PFSK-1 (cell line): ENCODE data around the gene EIF3M.

ENCODE experiments used
- FOXP2 ChIP-seq: optimal IDR thresholded peaks from 2 replicates; pipeline ENCODE3; 2011; ENCODE audit warnings: borderline replicate concordance, control low read depth, inconsistent platforms; ENCODE audit not compliant: insufficient read depth; ENCODE audit errors: extremely low read length, extremely low read depth
- POLR2AphosphoS5 ChIP-seq: IDR thresholded peaks from 2 replicates; pipeline ENCODE4 v1.6.1; 2012; ENCODE audit warnings: low read depth, mild to moderate bottlenecking, control low read depth, low read length, moderate library complexity
- SIN3A ChIP-seq: IDR thresholded peaks from 2 replicates; pipeline ENCODE4 v1.6.1; 2012; ENCODE audit warnings: mild to moderate bottlenecking, low read length, moderate library complexity, borderline replicate concordance; ENCODE audit not compliant: insufficient read depth
- TAF1 ChIP-seq: IDR thresholded peaks from 2 replicates; pipeline ENCODE4 v1.6.1; 2012; ENCODE audit warnings: low read length, control low read depth, borderline replicate concordance; ENCODE audit not compliant: insufficient read depth
- TF ChIP-seq, protein P1 (sequence below), 2 experiments: IDR thresholded peaks; 2 replicates each; pipeline versions ENCODE4 v1.6.1 to v1.8.0; 2011 to 2012; ENCODE audit warnings: low read depth in 2 of 2, low read length in 2 of 2, control low read depth in 1 of 2, inconsistent platforms in 1 of 2, mild to moderate bottlenecking in 1 of 2, moderate library complexity in 1 of 2; ENCODE audit not compliant: insufficient read depth in 1 of 2

DNA sequence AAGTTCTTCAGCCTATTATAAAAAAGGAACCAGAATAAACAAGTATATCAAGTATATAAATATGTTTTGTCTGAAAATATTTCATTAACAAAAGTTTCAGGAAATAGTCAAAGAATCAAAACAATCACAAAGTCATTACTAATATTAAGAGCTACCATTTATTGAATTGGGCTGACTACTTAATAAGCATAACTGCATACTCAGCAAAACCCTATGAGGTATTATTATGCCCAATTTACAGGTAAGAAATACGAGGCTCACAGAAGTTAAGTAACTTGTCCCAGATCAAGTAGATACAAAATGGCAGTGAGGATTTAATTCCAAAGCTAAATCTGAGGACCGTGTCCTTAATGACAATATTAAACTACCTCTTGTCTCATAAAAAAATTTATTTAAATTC lies 52.2 kb downstream of the EIF3M start:
- TF ChIP-seq POLR2AphosphoS5 (no peak), SIN3A (no peak), TAF1 (no peak), FOXP2 (no peak)
- TF ChIP-seq, protein P1, sequence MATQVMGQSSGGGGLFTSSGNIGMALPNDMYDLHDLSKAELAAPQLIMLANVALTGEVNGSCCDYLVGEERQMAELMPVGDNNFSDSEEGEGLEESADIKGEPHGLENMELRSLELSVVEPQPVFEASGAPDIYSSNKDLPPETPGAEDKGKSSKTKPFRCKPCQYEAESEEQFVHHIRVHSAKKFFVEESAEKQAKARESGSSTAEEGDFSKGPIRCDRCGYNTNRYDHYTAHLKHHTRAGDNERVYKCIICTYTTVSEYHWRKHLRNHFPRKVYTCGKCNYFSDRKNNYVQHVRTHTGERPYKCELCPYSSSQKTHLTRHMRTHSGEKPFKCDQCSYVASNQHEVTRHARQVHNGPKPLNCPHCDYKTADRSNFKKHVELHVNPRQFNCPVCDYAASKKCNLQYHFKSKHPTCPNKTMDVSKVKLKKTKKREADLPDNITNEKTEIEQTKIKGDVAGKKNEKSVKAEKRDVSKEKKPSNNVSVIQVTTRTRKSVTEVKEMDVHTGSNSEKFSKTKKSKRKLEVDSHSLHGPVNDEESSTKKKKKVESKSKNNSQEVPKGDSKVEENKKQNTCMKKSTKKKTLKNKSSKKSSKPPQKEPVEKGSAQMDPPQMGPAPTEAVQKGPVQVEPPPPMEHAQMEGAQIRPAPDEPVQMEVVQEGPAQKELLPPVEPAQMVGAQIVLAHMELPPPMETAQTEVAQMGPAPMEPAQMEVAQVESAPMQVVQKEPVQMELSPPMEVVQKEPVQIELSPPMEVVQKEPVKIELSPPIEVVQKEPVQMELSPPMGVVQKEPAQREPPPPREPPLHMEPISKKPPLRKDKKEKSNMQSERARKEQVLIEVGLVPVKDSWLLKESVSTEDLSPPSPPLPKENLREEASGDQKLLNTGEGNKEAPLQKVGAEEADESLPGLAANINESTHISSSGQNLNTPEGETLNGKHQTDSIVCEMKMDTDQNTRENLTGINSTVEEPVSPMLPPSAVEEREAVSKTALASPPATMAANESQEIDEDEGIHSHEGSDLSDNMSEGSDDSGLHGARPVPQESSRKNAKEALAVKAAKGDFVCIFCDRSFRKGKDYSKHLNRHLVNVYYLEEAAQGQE (IDR thresholded peaks at IDR 0.05; ENCODE audit: insufficient read depth in 1 of 2, low read depth in 2 of 2, low read length in 2 of 2) = no peak
